ENCODE measurements around the gene C1QTNF5. TPM values are rescaled to one million over a fixed set of nuclear protein-coding genes. Genes with fewer than 3 reads are reported as not detected.

The C1QTNF5 gene
- total RNA-seq, 1 donor, result 6.5 TPM

- H3K4me3 ChIP-seq (ENCODE audit: low read depth, low read length), result no peak overlapping the region
- peak; percentile 88 for DNase-seq (ENCODE audit: low read depth)
- no peak for TF ChIP-seq CTCF (IDR thresholded peaks at IDR 0.05; ENCODE audit: insufficient read depth, low read depth, low read length)
Measured at GRCh38 chr11:119367661-119368120, 27.0 kb upstream of the C1QTNF5 start.

GRCh38 chr11:119366690-119367620 lies 26.3 kb upstream of the C1QTNF5 start:
- peak; percentile 47 for DNase-seq (ENCODE audit: low read depth)
- no peak overlapping the region for H3K4me3 ChIP-seq (ENCODE audit: low read depth, low read length)
- TF ChIP-seq CTCF (IDR thresholded peaks at IDR 0.05; ENCODE audit: insufficient read depth, low read depth, low read length), result no peak

- no peak overlapping the region for H3K4me3 ChIP-seq (ENCODE audit: low read depth, low read length)
- no peak for TF ChIP-seq CTCF (IDR thresholded peaks at IDR 0.05; ENCODE audit: insufficient read depth, low read depth, low read length)
- DNase-seq (ENCODE audit: low read depth), result no peak
Measured at GRCh38 chr11:119365071-119365591, 24.4 kb upstream of the C1QTNF5 start.

- no peak for TF ChIP-seq CTCF (IDR thresholded peaks at IDR 0.05; ENCODE audit: insufficient read depth, low read depth, low read length)
- peak overlapping the region; percentile 43 for H3K4me3 ChIP-seq (ENCODE audit: low read depth, low read length)
- DNase-seq (ENCODE audit: low read depth), result peak; percentile 33
Measured at GRCh38 chr11:119363851-119364590, 23.3 kb upstream of the C1QTNF5 start.

- H3K4me3 ChIP-seq (ENCODE audit: low read depth, low read length), result peak overlapping the region; percentile 43
- DNase-seq (ENCODE audit: low read depth), result no peak
- TF ChIP-seq CTCF (IDR thresholded peaks at IDR 0.05; ENCODE audit: insufficient read depth, low read depth, low read length), result no peak
Measured at GRCh38 chr11:119363081-119363850, 22.6 kb upstream of the C1QTNF5 start.

- H3K4me3 ChIP-seq (ENCODE audit: low read depth, low read length), result peak overlapping the region; percentile 43
- no peak for TF ChIP-seq CTCF (IDR thresholded peaks at IDR 0.05; ENCODE audit: insufficient read depth, low read depth, low read length)
- no peak for DNase-seq (ENCODE audit: low read depth)
Measured at GRCh38 chr11:119362741-119363080, 22.0 kb upstream of the C1QTNF5 start.

Measured in fibroblast of villous mesenchyme (primary cell).